ENCODE measurements around the gene RPL7L1. TPM values are rescaled to one million over a fixed set of nuclear protein-coding genes. Genes with fewer than 3 reads are reported as not detected.
A peak's percentile ranks its signal among the peaks of the same experiment; 100 is the strongest.

RPL7L1 gene
- total and polyA plus RNA-seq, 2 of the 13 experiments (the other 11 are each of a cell fraction or from before 2014, with no cell fraction given), result 51.6 to 179 TPM

DNA sequence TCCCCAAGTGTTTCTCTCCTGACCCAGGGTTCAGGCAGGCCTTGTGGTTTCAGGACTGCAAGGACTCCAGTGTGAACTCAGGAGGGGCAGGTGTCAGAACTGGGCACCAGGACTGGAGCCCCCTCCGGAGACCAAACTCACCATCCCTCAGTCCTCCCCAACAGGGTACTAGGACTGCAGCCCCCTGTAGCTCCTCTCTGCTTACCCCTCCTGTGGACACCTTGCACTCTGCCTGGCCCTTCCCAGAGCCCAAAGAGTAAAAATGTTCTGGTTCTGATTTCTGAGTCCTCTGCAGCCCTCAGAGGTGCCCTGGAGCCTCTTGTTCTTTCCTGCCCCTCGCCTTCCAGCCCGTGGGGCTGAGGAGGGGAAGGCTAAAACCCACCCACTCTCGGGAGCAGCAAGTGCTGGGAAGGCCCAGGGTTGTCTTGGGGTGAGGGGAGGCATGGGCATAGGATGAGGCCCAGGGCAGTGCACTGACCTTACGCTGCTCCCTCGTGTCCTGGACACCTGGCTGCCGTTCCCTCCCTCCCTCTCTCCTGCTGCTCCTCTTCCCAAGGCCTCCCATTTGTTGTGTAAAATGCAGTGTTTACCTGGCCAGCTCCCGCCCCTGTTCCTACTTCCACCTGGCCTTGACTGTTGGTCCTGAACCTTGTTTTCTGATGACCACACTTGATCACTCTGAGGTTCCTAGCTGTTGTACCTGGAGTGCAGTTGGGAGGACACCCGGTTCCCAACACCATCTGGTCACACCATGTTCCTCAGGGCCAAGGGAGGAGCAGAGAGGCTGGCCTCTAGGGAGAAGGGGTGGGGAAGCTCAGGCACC, 59.8 kb downstream of the RPL7L1 start (continued):
- TF ChIP-seq, protein P1, sequence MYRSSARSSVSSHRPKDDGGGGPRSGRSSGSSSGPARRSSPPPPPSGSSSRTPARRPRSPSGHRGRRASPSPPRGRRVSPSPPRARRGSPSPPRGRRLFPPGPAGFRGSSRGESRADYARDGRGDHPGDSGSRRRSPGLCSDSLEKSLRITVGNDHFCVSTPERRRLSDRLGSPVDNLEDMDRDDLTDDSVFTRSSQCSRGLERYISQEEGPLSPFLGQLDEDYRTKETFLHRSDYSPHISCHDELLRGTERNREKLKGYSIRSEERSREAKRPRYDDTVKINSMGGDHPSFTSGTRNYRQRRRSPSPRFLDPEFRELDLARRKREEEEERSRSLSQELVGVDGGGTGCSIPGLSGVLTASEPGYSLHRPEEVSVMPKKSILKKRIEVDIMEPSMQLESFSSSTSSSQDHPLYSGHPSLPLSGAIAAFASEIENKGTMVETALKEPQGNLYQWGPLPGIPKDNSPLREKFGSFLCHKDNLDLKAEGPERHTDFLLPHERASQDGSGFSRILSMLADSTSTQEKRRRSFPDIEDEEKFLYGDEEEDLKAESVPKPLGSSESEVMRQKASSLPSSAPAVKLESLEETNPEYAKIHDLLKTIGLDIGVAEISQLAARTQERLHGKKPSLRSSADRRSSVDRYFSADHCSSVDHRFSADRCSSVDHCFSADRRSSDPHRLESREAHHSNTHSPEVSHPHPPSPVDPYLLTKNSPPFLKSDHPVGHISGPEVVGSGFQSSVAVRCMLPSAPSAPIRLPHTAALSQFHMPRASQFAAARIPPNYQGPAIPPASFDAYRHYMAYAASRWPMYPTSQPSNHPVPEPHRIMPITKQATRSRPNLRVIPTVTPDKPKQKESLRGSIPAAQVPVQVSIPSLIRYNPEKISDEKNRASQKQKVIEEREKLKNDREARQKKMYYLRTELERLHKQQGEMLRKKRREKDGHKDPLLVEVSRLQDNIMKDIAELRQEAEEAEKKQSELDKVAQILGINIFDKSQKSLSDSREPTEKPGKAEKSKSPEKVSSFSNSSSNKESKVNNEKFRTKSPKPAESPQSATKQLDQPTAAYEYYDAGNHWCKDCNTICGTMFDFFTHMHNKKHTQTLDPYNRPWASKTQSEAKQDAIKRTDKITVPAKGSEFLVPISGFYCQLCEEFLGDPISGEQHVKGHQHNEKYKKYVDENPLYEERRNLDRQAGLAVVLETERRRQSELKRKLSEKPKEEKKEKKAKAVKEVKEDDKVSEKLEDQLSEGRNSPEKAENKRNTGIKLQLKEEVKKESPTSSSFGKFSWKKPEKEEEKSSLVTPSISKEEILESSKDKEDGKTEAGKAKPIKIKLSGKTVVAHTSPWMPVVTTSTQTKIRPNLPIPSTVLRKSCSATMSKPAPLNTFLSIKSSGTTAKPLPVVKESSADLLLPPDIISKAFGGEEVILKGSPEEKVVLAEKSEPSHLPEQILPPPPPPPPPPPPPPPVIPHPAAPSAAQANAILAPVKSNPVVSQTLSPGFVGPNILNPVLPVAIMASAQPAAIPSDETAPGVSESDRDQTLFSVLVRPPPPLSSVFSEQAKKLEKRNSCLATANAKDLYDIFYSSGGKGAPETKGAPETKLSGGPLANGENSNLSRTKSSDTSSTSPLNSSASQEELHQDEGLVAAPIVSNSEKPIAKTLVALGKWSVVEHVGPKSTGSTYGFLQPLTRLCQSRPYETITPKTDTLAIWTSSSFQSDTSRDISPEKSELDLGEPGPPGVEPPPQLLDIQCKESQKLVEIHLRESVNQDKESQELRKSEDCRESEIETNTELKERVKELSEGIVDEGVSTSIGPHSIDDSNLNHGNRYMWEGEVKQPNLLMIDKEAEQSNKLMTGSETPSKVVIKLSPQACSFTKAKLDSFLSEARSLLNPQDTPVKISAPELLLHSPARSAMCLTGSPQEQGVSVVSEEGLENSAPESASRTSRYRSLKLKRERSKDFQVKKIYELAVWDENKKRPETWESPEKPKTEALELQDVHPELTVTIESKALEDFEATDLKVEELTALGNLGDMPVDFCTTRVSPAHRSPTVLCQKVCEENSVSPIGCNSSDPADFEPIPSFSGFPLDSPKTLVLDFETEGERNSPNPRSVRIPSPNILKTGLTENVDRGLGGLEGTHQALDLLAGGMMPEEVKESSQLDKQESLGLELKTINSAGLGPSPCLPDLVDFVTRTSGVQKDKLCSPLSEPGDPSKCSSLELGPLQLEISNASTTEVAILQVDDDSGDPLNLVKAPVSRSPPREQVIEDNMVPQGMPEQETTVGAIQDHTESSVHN (CRISPR knock-in tag; IDR thresholded peaks at IDR 0.05), result peak; percentile 97
- TF ChIP-seq SAFB2 (CRISPR knock-in tag; IDR thresholded peaks at IDR 0.05; ENCODE audit: borderline replicate concordance, low read depth) (peak; percentile 71; the same call in 1 of the 2 replicates), FOSL2 (CRISPR knock-in tag; IDR thresholded peaks at IDR 0.05) (peak; percentile 60), TRIM24 (CRISPR knock-in tag; IDR thresholded peaks at IDR 0.05) (no peak; the same call in 1 of the 2 replicates), RARG (CRISPR knock-in tag; IDR thresholded peaks at IDR 0.05; ENCODE audit: low read depth) (no peak), CCDC6 (CRISPR knock-in tag; IDR thresholded peaks at IDR 0.05) (peak; percentile 55; the same call in 1 of the 2 replicates), ZNF777 (CRISPR knock-in tag; IDR thresholded peaks at IDR 0.05) (no peak), ZBTB8A (CRISPR knock-in tag; IDR thresholded peaks at IDR 0.05; ENCODE audit: borderline replicate concordance, low read depth) (no peak; the same call in 1 of the 2 replicates), NKX3-1 (CRISPR knock-in tag; IDR thresholded peaks at IDR 0.05) (no peak), ZNF879 (CRISPR knock-in tag; IDR thresholded peaks at IDR 0.05) (no peak), AGO1 (IDR thresholded peaks at IDR 0.05; ENCODE audit: low read depth, low read length, poor library complexity, severe bottlenecking) (no peak), ZFP37 (CRISPR knock-in tag; IDR thresholded peaks at IDR 0.05; ENCODE audit: borderline replicate concordance) (peak; percentile 35; the same call in 1 of the 2 replicates), MAFG (CRISPR knock-in tag; IDR thresholded peaks at IDR 0.05) (no peak), ZNF713 (CRISPR knock-in tag; IDR thresholded peaks at IDR 0.05) (0 out of 2 replicates have a peak, but pooled peaks have one; percentile 44), ZMYM4 (CRISPR knock-in tag; IDR thresholded peaks at IDR 0.05) (peak; percentile 88), ZSCAN21 (CRISPR knock-in tag; IDR thresholded peaks at IDR 0.05; ENCODE audit: borderline replicate concordance) (peak; percentile 91; the same call in 1 of the 2 replicates), PAWR (CRISPR knock-in tag; IDR thresholded peaks at IDR 0.05; ENCODE audit: borderline replicate concordance) (no peak)
- TF ChIP-seq, protein P2, sequence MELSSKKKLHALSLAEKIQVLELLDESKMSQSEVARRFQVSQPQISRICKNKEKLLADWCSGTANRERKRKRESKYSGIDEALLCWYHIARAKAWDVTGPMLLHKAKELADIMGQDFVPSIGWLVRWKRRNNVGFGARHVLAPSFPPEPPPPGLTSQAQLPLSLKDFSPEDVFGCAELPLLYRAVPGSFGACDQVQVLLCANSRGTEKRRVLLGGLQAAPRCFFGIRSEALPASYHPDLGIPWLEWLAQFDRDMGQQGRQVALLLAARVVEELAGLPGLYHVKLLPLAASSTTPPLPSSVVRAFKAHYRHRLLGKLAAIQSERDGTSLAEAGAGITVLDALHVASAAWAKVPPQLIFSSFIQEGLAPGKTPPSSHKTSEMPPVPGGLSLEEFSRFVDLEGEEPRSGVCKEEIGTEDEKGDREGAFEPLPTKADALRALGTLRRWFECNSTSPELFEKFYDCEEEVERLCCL (CRISPR knock-in tag; IDR thresholded peaks at IDR 0.05; ENCODE audit: borderline replicate concordance), result no peak
- TF ChIP-seq, protein P3, sequence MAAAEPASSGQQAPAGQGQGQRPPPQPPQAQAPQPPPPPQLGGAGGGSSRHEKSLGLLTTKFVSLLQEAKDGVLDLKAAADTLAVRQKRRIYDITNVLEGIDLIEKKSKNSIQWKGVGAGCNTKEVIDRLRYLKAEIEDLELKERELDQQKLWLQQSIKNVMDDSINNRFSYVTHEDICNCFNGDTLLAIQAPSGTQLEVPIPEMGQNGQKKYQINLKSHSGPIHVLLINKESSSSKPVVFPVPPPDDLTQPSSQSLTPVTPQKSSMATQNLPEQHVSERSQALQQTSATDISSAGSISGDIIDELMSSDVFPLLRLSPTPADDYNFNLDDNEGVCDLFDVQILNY (CRISPR knock-in tag; conservative IDR thresholded peaks at IDR 0.05), result no peak
